Measurements from ENCODE around the gene CFH. TPM values are rescaled to one million over a fixed set of nuclear protein-coding genes. Genes with fewer than 3 reads are reported as not detected.

CFH gene
- total RNA-seq, 3 donors from 2014 or later (not counting 1 experiment from before 2014, with no cell fraction given) = 0.88 to 2.8 (median 2.7) TPM

- TF ChIP-seq, protein P1, sequence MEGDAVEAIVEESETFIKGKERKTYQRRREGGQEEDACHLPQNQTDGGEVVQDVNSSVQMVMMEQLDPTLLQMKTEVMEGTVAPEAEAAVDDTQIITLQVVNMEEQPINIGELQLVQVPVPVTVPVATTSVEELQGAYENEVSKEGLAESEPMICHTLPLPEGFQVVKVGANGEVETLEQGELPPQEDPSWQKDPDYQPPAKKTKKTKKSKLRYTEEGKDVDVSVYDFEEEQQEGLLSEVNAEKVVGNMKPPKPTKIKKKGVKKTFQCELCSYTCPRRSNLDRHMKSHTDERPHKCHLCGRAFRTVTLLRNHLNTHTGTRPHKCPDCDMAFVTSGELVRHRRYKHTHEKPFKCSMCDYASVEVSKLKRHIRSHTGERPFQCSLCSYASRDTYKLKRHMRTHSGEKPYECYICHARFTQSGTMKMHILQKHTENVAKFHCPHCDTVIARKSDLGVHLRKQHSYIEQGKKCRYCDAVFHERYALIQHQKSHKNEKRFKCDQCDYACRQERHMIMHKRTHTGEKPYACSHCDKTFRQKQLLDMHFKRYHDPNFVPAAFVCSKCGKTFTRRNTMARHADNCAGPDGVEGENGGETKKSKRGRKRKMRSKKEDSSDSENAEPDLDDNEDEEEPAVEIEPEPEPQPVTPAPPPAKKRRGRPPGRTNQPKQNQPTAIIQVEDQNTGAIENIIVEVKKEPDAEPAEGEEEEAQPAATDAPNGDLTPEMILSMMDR (IDR thresholded peaks at IDR 0.05) = no peak
- Histone ChIP-seq H3K27me3 (ENCODE audit: control insufficient read depth, insufficient read depth, low read length) (no peaks in the 10 kb centered on the region), H3K4me3 (ENCODE audit: low read length) (no peak overlapping the region), H3K4me1 (ENCODE audit: control insufficient read depth, insufficient read depth, low read length) (no peaks in the 10 kb centered on the region), H3K27ac (ENCODE audit: low read length) (no peak overlapping the region), H3K36me3 (ENCODE audit: control insufficient read depth, insufficient read depth, low read length) (no peaks in the 10 kb centered on the region), H3K9me3 (ENCODE audit: control insufficient read depth, insufficient read depth, low read length) (no peaks in the 10 kb centered on the region)
- ATAC-seq (no peak), DNase-seq (no peak)
- H3K9me3 Mint-ChIP-seq = no peaks in the 10 kb centered on the region
- H3K27me3 Mint-ChIP-seq (ENCODE audit: low read depth in 2 of 2) = no peaks in the 10 kb centered on the region
- peak overlapping the region in 1 of 2 donors; percentile 4 for H3K27ac Mint-ChIP-seq
- intact Hi-C loops (cut with micrococcal nuclease) = no loop called here
- no peaks in the 10 kb centered on the region for H3K36me3 Mint-ChIP-seq
- H3K4me1 Mint-ChIP-seq = peaks cover 14 to 19% of the 10 kb centered on the region in 2 donors
- H3K4me3 Mint-ChIP-seq = no peak overlapping the region
- WGBS (ENCODE audit: insufficient coverage) = 86% methylated on average over 1 of the region's 3 CpGs
These were observed 3.7 kb downstream of the CFH start for GRCh38 chr1:196655494-196655893.

DNA sequence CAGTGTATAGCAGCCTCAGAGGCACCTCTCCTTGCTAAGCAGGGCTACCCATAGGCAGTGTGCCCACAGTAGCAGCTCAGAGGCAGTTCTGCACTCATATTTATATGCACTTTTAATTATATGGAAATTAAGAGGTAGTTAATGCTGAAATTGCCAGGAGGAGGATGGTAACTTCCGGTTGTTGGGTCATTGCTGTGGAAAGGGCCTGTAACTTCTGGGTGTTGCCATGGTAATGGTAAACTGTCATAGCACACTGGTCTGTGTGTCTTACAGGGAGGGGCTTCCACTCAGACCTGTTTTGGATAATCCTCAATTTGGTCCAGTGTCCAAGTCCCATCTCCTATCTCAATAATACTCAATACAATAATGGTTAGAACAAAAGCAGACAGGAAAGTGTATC is 7.6 kb downstream of the CFH start:
- 75% methylated on average over 1 of the region's 1 CpG for WGBS (ENCODE audit: insufficient coverage)
- H3K27me3 Mint-ChIP-seq (ENCODE audit: low read depth in 2 of 2) = no peaks in the 10 kb centered on the region
- intact Hi-C loops (cut with micrococcal nuclease) = no loop called here
- H3K9me3 Mint-ChIP-seq = no peaks in the 10 kb centered on the region
- Histone ChIP-seq H3K4me1 (ENCODE audit: control insufficient read depth, insufficient read depth, low read length) (no peaks in the 10 kb centered on the region), H3K9me3 (ENCODE audit: control insufficient read depth, insufficient read depth, low read length) (no peaks in the 10 kb centered on the region), H3K36me3 (ENCODE audit: control insufficient read depth, insufficient read depth, low read length) (no peaks in the 10 kb centered on the region), H3K4me3 (ENCODE audit: low read length) (no peak overlapping the region), H3K27ac (ENCODE audit: low read length) (no peak overlapping the region), H3K27me3 (ENCODE audit: control insufficient read depth, insufficient read depth, low read length) (no peaks in the 10 kb centered on the region)
- H3K36me3 Mint-ChIP-seq = no peaks in the 10 kb centered on the region
- H3K4me1 Mint-ChIP-seq = peaks cover 0 to 6% of the 10 kb centered on the region in 2 donors
- ATAC-seq (no peak), DNase-seq (peak in 1 of 2 donors; percentile 5)
- H3K4me3 Mint-ChIP-seq = no peak overlapping the region
- peak overlapping the region in 1 of 2 donors; percentile 10 for H3K27ac Mint-ChIP-seq
- TF ChIP-seq, protein P1 (IDR thresholded peaks at IDR 0.05) = no peak

GRCh38 chr1:196660272-196660671 is 8.4 kb downstream of the CFH start:
- Mint-ChIP-seq H3K4me3 (no peak overlapping the region), H3K36me3 (no peaks in the 10 kb centered on the region), H3K4me1 (peaks cover 0 to 6% of the 10 kb centered on the region in 2 donors), H3K27ac (peak overlapping the region in 1 of 2 donors; percentile 10), H3K9me3 (no peaks in the 10 kb centered on the region), H3K27me3 (ENCODE audit: low read depth in 2 of 2) (no peaks in the 10 kb centered on the region)
- Histone ChIP-seq H3K4me3 (ENCODE audit: low read length) (no peak overlapping the region), H3K9me3 (ENCODE audit: control insufficient read depth, insufficient read depth, low read length) (no peaks in the 10 kb centered on the region), H3K27me3 (ENCODE audit: control insufficient read depth, insufficient read depth, low read length) (no peaks in the 10 kb centered on the region), H3K27ac (ENCODE audit: low read length) (no peak overlapping the region), H3K4me1 (ENCODE audit: control insufficient read depth, insufficient read depth, low read length) (no peaks in the 10 kb centered on the region), H3K36me3 (ENCODE audit: control insufficient read depth, insufficient read depth, low read length) (no peaks in the 10 kb centered on the region)
- intact Hi-C loops (cut with micrococcal nuclease) = loop anchor here (2.0 kb wide), 1 partner anchor 511 kb away; no protein-coding TSS in a partner anchor
- no peak for ATAC-seq
- TF ChIP-seq, protein P1 (IDR thresholded peaks at IDR 0.05) = no peak
- 92% methylated on average over 2 of the region's 3 CpGs for WGBS (ENCODE audit: insufficient coverage)
- no peak for DNase-seq

DNA sequence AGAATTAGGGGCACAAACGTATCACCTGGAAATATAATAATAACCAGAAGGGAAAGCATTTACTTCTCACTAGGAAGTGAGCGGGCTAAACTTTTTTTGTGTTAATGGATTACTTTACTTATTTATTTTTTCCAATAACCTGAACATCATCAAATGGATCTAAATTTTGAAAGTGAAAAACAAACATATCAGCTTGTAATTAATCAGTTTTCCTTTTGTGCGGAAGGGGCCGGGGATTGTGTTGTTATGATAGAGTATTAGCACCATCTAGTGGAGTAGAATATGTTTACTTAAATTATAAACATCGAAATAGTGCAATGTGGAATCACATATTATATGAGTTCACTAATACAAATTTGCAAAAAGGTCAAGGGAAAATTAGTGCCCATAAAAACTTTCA is 9.0 kb downstream of the CFH start:
- no peaks in the 10 kb centered on the region for H3K27me3 Mint-ChIP-seq (ENCODE audit: low read depth in 2 of 2)
- peaks cover 0 to 6% of the 10 kb centered on the region in 2 donors for H3K4me1 Mint-ChIP-seq
- H3K4me3 Mint-ChIP-seq = peak overlapping the region; percentile 32
- H3K9me3 Mint-ChIP-seq = no peaks in the 10 kb centered on the region
- Histone ChIP-seq H3K4me1 (ENCODE audit: control insufficient read depth, insufficient read depth, low read length) (no peaks in the 10 kb centered on the region), H3K27me3 (ENCODE audit: control insufficient read depth, insufficient read depth, low read length) (no peaks in the 10 kb centered on the region), H3K4me3 (ENCODE audit: low read length) (no peak overlapping the region), H3K36me3 (ENCODE audit: control insufficient read depth, insufficient read depth, low read length) (no peaks in the 10 kb centered on the region), H3K27ac (ENCODE audit: low read length) (no peak overlapping the region), H3K9me3 (ENCODE audit: control insufficient read depth, insufficient read depth, low read length) (no peaks in the 10 kb centered on the region)
- H3K36me3 Mint-ChIP-seq = no peaks in the 10 kb centered on the region
- 6% methylated on average over 2 of the region's 5 CpGs for WGBS (ENCODE audit: insufficient coverage)
- ATAC-seq (peak in 2 of 3 donors; percentile 26 to 52), DNase-seq (peak in 1 of 2 donors; percentile 52)
- H3K27ac Mint-ChIP-seq = no peak overlapping the region
- intact Hi-C loops (cut with micrococcal nuclease) = loop anchor here (2.0 kb wide), 1 partner anchor 512 kb away; no protein-coding TSS in a partner anchor
- TF ChIP-seq, protein P1 (IDR thresholded peaks at IDR 0.05) = peak; percentile 61
